DOHH2 (cell line): Measurements from ENCODE around the gene PACS2.

Experiments used
- H3F3A ChIP-seq: fragments of 200-600 bp; sonication (generic), shearing (Covaris generic); 2 replicates; pipeline ENCODE4 v1.6.0; 2016; ENCODE audit warnings: antibody characterized with exemption, mild to moderate bottlenecking; ENCODE audit not compliant: control insufficient read depth, insufficient read depth
- H3K27ac ChIP-seq: fragments of 200-600 bp; sonication (generic); 2 replicates; pipeline ENCODE4 v1.5.1; 2014; ENCODE audit warnings: low read depth, mild to moderate bottlenecking, low read length, moderate library complexity
- H3K27me3 ChIP-seq: fragments of 200-600 bp; sonication (generic); 2 replicates; pipeline ENCODE4 v1.6.1; 2014; ENCODE audit warnings: mild to moderate bottlenecking, low read length, mixed read lengths; ENCODE audit not compliant: control insufficient read depth
- H3K36me3 ChIP-seq: fragments of 200-600 bp; sonication (generic); 2 replicates; pipeline ENCODE4 v1.6.1; 2014; ENCODE audit warnings: mild to moderate bottlenecking, low read length, moderate library complexity, mixed read lengths; ENCODE audit not compliant: control insufficient read depth
- H3K4me1 ChIP-seq: fragments of 200-600 bp; sonication (generic); 2 replicates; pipeline ENCODE4 v1.6.1; 2014; ENCODE audit warnings: mild to moderate bottlenecking, low read length, mixed read lengths; ENCODE audit not compliant: control insufficient read depth
- H3K4me2 ChIP-seq: fragments of 200-600 bp; sonication (generic); 2 replicates; pipeline ENCODE4 v1.6.0; 2014; ENCODE audit warnings: mild to moderate bottlenecking, low read length, moderate library complexity
- H3K4me3 ChIP-seq: fragments of 200-600 bp; sonication (generic); 2 replicates; pipeline ENCODE4 v1.5.1; 2014; ENCODE audit warnings: mild to moderate bottlenecking, low read length, mixed read lengths
- H3K79me2 ChIP-seq: fragments of 200-600 bp; sonication (generic); 2 replicates; pipeline ENCODE4 v1.6.1; 2014; ENCODE audit warnings: mild to moderate bottlenecking, low read length, mixed read lengths; ENCODE audit not compliant: control insufficient read depth
- H3K9me2 ChIP-seq: fragments of 200-600 bp; sonication (generic); replicated peaks from 2 replicates; pipeline ENCODE4 v1.6.1; 2014; ENCODE audit warnings: mild to moderate bottlenecking, low read length, mixed read lengths; ENCODE audit not compliant: control insufficient read depth
- H3K9me3 ChIP-seq: fragments of 200-600 bp; sonication (generic); 2 replicates; pipeline ENCODE4 v1.6.1; 2014; ENCODE audit warnings: antibody characterized with exemption, low read length, mixed read lengths; ENCODE audit not compliant: control insufficient read depth, insufficient read depth
- H4K20me1 ChIP-seq: fragments of 200-600 bp; sonication (generic); 2 replicates; pipeline ENCODE4 v1.6.0; 2014; ENCODE audit warnings: low read depth, mild to moderate bottlenecking, antibody characterized with exemption, low read length, moderate library complexity; ENCODE audit not compliant: control insufficient read depth, insufficient read depth
- EZH2phosphoT487 ChIP-seq: fragments of 200-600 bp; sonication (generic); IDR thresholded peaks from 2 replicates; pipeline ENCODE4 v1.6.1; 2017; ENCODE audit warnings: borderline replicate concordance, mild to moderate bottlenecking, antibody characterized with exemption, low read length, moderate library complexity, mixed read lengths
- TF ChIP-seq, protein P1 (sequence below): fragments of 200-600 bp; sonication (generic); IDR thresholded peaks from one replicate; pipeline ENCODE4 v1.5.1; 2014; ENCODE audit warnings: antibody characterized with exemption, mild to moderate bottlenecking, low read depth, low read length; ENCODE audit not compliant: poor library complexity, severe bottlenecking

The PACS2 gene

DNA sequence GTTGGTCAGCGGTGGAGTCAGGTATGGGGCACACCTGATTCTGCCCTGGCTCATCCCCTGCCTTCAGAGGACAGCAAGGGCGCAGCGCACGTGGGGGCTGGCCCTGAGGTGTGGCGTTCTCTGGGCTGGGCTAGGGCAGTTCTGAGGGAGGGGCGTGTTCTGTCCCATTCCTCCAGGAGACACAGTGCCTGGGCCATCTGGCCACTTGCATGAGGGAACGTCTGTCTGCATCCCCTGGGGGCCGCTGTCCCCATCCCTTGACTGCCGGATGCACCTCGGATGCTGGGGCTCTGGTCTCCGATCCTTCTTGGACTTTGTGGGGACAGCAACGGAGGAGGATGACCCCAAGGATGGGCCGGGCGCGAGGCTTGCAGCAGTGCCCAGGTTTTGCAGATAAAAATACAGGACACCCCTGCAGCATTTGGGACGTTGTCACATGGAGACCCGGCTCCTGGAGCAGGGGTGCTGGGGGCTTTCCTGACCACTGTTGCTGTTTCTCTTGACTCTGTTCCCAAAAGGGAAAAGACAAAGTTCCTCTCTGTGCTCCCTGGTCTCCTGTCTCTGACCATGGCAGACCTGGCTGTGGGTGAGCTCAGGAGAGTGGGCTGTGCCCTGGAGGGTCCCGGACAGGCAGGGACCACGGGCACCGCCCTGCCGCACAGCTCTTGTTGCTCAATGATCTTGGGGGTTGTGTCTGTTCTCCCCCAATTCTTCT lies 112.0 kb downstream of the PACS2 start:
- H3F3A ChIP-seq: no peaks in the 10 kb centered on the region
- peaks cover 95% of the 10 kb centered on the region for H3K79me2 ChIP-seq
- no peak overlapping the region for H3K4me3 ChIP-seq
- no peaks in the 10 kb centered on the region for H3K9me3 ChIP-seq
- no peaks in the 10 kb centered on the region for H3K9me2 ChIP-seq
- H3K4me2 ChIP-seq: no peak overlapping the region
- no peak overlapping the region for H3K27ac ChIP-seq
- TF ChIP-seq, protein P1, sequence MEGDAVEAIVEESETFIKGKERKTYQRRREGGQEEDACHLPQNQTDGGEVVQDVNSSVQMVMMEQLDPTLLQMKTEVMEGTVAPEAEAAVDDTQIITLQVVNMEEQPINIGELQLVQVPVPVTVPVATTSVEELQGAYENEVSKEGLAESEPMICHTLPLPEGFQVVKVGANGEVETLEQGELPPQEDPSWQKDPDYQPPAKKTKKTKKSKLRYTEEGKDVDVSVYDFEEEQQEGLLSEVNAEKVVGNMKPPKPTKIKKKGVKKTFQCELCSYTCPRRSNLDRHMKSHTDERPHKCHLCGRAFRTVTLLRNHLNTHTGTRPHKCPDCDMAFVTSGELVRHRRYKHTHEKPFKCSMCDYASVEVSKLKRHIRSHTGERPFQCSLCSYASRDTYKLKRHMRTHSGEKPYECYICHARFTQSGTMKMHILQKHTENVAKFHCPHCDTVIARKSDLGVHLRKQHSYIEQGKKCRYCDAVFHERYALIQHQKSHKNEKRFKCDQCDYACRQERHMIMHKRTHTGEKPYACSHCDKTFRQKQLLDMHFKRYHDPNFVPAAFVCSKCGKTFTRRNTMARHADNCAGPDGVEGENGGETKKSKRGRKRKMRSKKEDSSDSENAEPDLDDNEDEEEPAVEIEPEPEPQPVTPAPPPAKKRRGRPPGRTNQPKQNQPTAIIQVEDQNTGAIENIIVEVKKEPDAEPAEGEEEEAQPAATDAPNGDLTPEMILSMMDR: no peak
- H3K4me1 ChIP-seq: peaks cover 11% of the 10 kb centered on the region
- peaks cover 8% of the 10 kb centered on the region; the same call in 1 of the 2 replicates for H4K20me1 ChIP-seq
- H3K27me3 ChIP-seq: no peaks in the 10 kb centered on the region
- H3K36me3 ChIP-seq: peaks cover 68% of the 10 kb centered on the region

DNA sequence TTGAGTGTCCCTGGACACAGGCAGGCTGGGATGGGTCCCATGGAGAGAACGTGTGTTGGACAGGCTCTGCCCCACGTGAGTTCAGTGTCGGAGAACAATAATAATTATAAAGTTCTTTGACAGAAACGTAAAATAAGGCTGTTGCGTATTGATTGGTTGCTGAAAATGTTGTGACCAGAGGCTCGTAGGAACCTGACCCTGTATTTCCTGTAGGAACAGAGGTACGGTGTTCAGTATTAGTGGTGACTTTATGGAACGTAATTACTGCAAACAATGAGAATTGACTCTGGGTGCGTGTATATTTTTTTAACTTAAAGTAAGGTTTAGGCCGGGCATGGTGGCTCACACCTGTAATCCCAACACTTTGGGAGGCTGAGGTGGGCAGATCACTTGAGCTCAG lies 112.9 kb downstream of the PACS2 start:
- H3K4me3 ChIP-seq: no peak overlapping the region
- no peaks in the 10 kb centered on the region for H3K27me3 ChIP-seq
- H4K20me1 ChIP-seq: 0 out of 2 replicates have a peak, but pooled peaks cover under 1% of the 10 kb centered on the region
- peaks cover 64% of the 10 kb centered on the region for H3K36me3 ChIP-seq
- no peaks in the 10 kb centered on the region for H3F3A ChIP-seq
- peaks cover 3% of the 10 kb centered on the region for H3K4me1 ChIP-seq
- TF ChIP-seq, protein P1: no peak
- TF ChIP-seq EZH2phosphoT487: no peak
- H3K79me2 ChIP-seq: peaks cover 93% of the 10 kb centered on the region
- no peaks in the 10 kb centered on the region for H3K9me3 ChIP-seq
- H3K4me2 ChIP-seq: no peak overlapping the region
- H3K27ac ChIP-seq: no peak overlapping the region
- H3K9me2 ChIP-seq: no peaks in the 10 kb centered on the region

DNA sequence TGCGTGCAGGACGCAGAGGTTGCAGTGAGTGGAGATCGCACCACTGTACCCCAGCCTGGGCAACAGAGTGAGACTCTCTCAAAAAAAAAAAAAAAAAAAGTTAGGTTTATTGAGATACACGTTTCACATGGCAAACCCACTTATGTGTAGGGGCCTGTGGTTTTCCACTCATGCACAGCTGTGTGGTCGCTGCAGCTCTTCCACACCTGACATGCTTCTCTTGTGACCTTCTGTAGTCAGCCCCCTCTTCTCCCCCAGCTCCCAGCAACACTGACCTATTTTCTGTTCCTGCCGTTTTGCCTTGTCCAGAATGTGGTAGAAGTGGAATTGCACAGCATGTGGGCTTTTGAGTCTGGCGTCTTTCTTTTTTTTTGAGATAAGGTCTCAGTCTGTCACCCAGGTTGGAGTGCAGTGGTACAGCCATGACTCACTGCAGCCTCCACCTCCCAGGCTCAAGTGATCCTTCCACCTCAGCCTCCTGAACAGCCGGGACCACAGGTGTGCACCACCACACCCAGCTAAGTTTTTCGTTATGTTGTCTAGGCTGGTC lies 113.5 kb downstream of the PACS2 start:
- no peak overlapping the region for H3K27ac ChIP-seq
- peaks cover 93% of the 10 kb centered on the region for H3K79me2 ChIP-seq
- no peaks in the 10 kb centered on the region for H3K27me3 ChIP-seq

More for the DNA sequence above, 113.5 kb downstream of the PACS2 start:
- Histone ChIP-seq H3F3A (no peaks in the 10 kb centered on the region), H3K4me2 (no peak overlapping the region), H3K4me3 (no peak overlapping the region), H4K20me1 (no peaks in the 10 kb centered on the region), H3K36me3 (peaks cover 65% of the 10 kb centered on the region), H3K4me1 (no peaks in the 10 kb centered on the region), H3K9me3 (no peaks in the 10 kb centered on the region), H3K9me2 (no peaks in the 10 kb centered on the region)
- TF ChIP-seq, protein P1: no peak
- TF ChIP-seq EZH2phosphoT487: no peak
